Stimulated activated CD8-positive, alpha-beta memory T cell treated with anti-CD3 and anti-CD28 coated beads, Interleukin-15, amount 100 ng/mL, for 24 hours (primary cell): ENCODE data around the gene ADGRG7.

Experiments
- DNase-seq: peaks from one replicate; pipeline ENCODE4 v3.0.0-alpha.2; 2020; ENCODE audit warnings: low read depth

ADGRG7 gene

DNA sequence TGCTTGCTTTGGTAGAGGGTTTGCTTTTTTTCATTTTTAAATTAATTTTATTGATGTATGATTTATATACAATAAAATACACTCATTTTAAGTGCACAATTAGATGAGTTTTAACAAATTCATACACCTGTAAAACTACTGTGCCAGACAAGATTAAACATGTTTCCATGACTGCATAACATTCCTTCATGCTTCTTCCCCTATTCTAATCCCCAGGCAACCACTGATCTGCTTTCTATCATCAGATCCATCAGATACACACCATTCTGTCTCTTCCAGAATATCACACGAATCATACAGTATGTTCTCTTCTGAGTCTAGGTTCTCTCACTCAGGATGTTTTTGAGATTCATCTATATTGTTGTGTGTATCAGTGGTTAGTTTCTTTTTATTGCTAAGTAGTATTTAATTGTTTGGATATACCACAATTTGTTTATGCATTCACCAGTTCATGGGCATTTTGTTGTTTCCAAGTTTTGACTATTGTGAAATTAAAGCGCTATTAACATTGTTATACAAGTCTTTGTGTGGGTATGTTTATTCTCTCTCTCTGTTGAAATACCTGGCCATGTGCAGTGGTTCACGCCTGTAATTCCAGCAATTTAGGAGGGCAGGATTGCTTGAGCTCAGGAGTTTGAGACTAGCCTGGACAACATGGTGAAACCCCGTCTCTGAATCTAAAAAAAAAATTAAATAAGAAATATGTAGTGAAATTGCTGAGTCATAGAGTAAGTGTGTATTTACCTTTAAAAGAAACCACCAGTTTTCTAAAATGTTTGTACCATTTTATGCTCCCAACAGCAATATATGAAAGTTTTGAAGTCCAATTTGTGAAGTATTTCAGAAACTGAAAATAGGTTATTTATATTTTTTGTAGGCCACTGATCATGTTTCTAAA lies 92.9 kb downstream of the ADGRG7 start:
- no peak for DNase-seq

GRCh38 chr3:100702980-100703345 lies 93.6 kb downstream of the ADGRG7 start:
- no peak for DNase-seq

- DNase-seq: no peak
Observed at GRCh38 chr3:100703865-100704264, 94.5 kb downstream of the ADGRG7 start.

GRCh38 chr3:100706365-100706764 lies 97.0 kb downstream of the ADGRG7 start:
- DNase-seq: no peak

GRCh38 chr3:100708644-100708988 lies 99.2 kb downstream of the ADGRG7 start:
- no peak for DNase-seq

DNA sequence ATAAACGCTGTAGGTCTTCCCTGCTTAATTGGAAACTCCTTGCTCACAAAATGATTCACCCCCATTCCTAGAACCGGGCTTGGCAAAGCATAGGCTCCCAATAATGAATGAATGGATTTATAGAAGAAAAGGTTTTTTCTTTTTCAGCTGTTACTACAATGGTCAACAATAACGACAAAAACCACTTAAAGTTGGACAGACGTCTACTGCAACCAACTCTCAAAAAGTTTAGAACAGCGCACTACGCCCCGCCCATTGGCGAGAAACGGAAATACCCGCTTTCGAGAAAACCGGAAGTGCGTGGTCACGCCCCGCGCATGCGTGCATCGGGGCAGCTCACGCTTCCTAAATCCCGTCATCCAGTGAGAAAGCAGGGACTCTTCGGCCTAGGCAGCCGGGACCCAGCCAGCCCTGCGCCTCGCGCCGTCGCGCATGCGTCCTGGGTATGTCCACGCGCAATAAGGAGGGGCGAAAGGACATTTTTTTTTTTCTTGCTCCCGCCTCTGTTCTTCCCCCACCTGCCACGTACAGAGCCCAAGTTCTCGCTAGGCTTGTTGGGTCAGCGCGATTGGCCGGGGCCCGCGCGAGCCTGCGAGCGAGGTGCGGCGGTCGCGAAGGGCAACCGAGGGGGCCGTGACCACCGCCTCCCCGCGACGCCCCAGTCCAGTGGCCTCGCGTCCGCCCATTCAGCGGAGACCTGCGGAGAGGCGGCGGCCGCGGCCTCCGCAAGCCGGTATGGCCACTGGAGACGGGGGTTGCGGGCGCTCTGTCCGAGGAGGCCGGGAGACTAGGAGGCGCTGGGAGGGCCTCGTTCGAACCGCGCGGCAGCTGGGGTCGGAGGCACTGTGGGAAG lies 99.8 kb downstream of the ADGRG7 start, which contains the start of gene TFG:
Gene TFG, plus strand, starts transcription at position 506 of the 853 bp plus-strand sequence. CDS start 4,192 bp downstream, outside the sequence.
- peak; percentile 97 for DNase-seq

- no peak for DNase-seq
Observed at GRCh38 chr3:100709842-100710260, 100.5 kb downstream of the ADGRG7 start.

- peak; percentile 8 for DNase-seq
Observed at GRCh38 chr3:100710261-100710968, 101.0 kb downstream of the ADGRG7 start.

- DNase-seq: no peak
Observed at GRCh38 chr3:100715176-100715575, 105.8 kb downstream of the ADGRG7 start.

DNA sequence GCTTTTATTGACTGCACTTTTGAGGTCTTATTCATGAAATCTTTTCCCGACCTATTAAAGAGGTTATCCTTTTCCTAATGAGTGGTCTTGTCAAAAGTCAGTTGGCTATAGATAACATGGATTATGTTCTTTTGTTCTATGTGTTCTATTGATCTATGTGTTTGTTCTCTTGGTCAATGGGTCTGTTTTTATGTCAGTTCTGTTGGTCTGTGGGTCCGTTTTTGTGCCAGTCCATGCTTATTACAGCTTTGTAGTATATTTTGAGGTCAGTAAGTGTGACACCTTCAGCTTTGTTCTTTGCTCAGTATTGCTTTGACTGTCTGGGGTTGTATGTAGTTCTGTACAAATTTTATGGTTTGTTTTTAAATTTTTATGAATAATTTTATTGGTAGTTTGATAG lies 107.7 kb downstream of the ADGRG7 start:
- no peak for DNase-seq

GRCh38 chr3:100717637-100718487 lies 108.5 kb downstream of the ADGRG7 start:
- DNase-seq: no peak

DNA sequence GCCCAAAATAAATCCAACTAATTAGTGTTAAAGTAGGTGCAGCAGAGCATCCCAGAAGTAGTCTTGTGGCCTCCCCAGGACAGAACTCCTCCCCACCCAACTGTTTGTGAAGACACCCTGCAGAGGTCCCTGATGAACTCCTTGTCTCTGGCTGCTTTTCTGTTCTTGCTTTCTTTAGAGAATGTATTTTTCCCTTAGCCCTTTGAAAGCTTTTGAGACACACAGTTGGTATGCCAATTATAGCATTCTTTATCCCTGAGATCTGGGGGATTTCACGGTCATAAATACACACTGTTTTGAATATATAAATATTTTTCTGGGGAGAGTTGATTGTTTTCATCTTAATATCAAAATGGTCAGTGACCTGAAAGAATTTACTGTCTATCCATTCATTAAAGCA lies 109.7 kb downstream of the ADGRG7 start:
- no peak for DNase-seq

- no peak for DNase-seq
Observed at GRCh38 chr3:100720426-100720825, 111.0 kb downstream of the ADGRG7 start.

DNA sequence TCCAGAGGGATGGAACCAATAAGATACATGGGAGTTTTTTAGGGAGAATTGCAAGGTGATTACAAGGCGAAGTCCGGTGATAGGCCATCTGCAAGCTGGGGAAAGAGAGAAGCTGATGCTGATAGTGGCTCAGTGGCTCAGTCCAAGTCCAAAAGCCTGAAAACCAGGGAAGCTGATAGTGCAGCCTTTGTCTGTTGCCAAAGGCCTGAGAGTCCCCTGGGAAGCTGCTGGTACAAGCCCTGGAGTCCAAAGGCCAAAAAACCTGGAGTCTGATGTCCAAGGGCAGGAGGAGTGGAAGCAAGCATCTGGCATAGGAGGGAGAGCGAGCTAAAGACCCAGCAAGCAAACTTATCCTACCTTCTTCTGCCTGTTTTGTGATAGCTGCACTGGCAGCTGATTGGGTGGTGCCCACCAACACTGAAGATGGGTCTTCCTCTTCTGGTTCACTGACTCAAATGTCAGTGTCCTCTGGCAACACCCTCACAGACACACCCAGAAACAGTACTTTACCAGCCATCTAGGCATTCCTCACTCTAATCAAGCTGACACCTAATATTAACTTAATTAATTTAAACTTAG lies 116.6 kb downstream of the ADGRG7 start:
- DNase-seq: no peak

DNA sequence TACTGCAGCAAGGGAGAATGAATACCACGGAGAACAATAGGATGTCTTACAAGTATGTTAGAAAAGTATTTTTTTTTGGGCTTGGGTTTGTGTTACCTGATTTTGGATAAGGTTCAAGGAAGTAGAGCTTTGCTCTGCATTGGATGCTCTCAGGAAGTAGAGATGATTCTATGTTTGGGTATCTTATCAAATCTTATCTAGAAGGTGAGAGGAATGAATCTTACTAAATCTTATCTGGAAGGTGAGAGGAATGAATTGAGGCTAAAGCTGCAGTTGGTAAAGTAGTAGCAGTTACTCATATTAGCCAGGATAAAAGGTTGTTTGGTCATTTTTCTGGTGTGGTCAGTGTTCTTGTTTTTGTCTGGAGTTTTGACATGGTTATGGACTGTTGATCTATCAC lies 117.3 kb downstream of the ADGRG7 start:
- DNase-seq: no peak

DNA sequence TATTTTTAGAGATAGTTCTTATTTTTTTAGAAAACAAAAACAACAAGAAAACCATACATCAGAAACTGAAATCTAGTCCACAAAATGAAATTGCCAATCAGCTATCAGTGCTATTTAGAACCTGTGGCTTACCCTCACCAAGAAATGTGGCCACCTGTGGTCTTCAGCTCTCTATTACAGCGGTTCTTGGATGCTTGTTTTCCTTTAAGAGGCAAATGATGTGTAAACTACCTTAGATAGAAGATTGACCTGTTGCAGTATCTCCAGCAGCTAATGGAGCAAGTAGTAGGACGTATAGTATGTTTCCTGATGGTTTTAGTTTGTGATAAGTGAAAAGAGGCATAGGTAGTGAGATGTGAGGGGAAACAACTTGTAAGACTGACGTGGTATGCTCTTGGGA lies 121.1 kb downstream of the ADGRG7 start:
- no peak for DNase-seq

- no peak for DNase-seq
Observed at GRCh38 chr3:100732435-100732834, 123.0 kb downstream of the ADGRG7 start.

- no peak for DNase-seq
Observed at GRCh38 chr3:100737334-100737733, 127.9 kb downstream of the ADGRG7 start.

GRCh38 chr3:100740207-100740606 lies 130.8 kb downstream of the ADGRG7 start:
- no peak for DNase-seq

- DNase-seq: no peak
Observed at GRCh38 chr3:100743535-100743934, 134.1 kb downstream of the ADGRG7 start.

GRCh38 chr3:100744671-100745070 lies 135.3 kb downstream of the ADGRG7 start:
- DNase-seq: no peak
